GM06990 (cell line): ENCODE measurements around the gene C19orf81.
A peak's percentile ranks its signal among the peaks of the same experiment; 100 is the strongest.

ENCODE experiments used
- DNase-seq: peaks from one replicate; pipeline ENCODE4 v3.0.0-alpha.2; 2011; ENCODE audit not compliant: insufficient read length; ENCODE audit errors: extremely low read depth
- H3K27me3 ChIP-seq: replicated peaks from 2 replicates; pipeline ENCODE4 v1.6.0; 2011; ENCODE audit warnings: low read length; ENCODE audit not compliant: control insufficient read depth, insufficient read depth
- H3K36me3 ChIP-seq: 2 replicates; pipeline ENCODE4 v1.5.1; 2011; ENCODE audit warnings: low read length; ENCODE audit not compliant: control insufficient read depth, insufficient read depth
- H3K4me3 ChIP-seq: replicated peaks from 2 replicates; pipeline ENCODE4 v1.5.1; 2011; ENCODE audit warnings: low read depth, mild to moderate bottlenecking, control low read depth, low read length
- TF ChIP-seq, protein P1 (sequence below): IDR thresholded peaks from 2 replicates; pipeline ENCODE4 v1.5.1; 2011; ENCODE audit warnings: low read length, control low read depth, mild to moderate bottlenecking, inconsistent platforms; ENCODE audit not compliant: insufficient read depth, poor library complexity, severe bottlenecking

The C19orf81 gene

DNA sequence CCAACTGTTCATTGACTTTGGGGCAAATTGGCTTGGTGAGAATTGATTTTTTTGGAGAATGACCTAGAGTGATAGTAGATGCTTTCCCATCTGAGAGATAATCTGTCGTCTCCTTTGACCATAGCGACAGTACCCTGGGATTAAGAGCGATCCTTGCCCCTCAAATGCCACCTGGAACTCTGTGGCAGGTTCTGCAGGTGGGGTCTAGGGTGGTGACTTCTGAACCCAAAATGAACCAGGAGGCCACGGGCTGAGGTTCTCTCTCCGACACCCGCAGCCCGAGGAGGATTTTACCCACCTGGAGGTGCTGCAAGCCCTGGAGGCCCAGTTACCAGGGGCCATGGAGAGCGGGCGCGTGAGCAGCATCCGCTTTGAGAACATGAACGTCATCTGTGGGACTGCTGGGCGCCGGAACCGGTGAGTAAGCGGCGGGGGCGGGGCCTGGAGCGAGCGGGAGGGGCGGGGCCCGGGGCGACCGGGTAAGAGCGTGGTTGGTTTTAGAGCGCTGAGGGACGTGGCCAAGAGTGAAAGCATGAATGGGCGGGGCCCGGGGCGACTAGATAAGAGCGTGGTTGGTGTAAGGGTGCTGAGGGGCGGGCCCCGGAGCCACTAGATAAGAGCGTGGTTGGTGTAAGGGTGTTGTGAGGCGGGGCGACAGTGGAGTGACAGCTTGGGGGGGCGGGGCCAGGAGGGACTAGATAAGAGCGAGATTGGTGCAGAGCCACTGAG, 8.6 kb downstream of the C19orf81 start:
- TF ChIP-seq, protein P1, sequence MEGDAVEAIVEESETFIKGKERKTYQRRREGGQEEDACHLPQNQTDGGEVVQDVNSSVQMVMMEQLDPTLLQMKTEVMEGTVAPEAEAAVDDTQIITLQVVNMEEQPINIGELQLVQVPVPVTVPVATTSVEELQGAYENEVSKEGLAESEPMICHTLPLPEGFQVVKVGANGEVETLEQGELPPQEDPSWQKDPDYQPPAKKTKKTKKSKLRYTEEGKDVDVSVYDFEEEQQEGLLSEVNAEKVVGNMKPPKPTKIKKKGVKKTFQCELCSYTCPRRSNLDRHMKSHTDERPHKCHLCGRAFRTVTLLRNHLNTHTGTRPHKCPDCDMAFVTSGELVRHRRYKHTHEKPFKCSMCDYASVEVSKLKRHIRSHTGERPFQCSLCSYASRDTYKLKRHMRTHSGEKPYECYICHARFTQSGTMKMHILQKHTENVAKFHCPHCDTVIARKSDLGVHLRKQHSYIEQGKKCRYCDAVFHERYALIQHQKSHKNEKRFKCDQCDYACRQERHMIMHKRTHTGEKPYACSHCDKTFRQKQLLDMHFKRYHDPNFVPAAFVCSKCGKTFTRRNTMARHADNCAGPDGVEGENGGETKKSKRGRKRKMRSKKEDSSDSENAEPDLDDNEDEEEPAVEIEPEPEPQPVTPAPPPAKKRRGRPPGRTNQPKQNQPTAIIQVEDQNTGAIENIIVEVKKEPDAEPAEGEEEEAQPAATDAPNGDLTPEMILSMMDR = no peak
- DNase-seq = peak; percentile 86
- Histone ChIP-seq H3K36me3 (no peaks in the 10 kb centered on the region), H3K4me3 (no peak overlapping the region), H3K27me3 (peaks cover 2% of the 10 kb centered on the region)

GRCh38 chr19:50658441-50659317, 9.4 kb downstream of the C19orf81 start:
- peak; percentile 61 for DNase-seq
- TF ChIP-seq, protein P1 = no peak
- H3K4me3 ChIP-seq = peak overlapping the region; percentile 32

GRCh38 chr19:50659318-50660087, 10.3 kb downstream of the C19orf81 start:
- H3K4me3 ChIP-seq = no peak overlapping the region

More at GRCh38 chr19:50658441-50659317, 9.4 kb downstream of the C19orf81 start:
- H3K36me3 ChIP-seq = no peaks in the 10 kb centered on the region
- peaks cover 2% of the 10 kb centered on the region for H3K27me3 ChIP-seq

GRCh38 chr19:50660088-50660366, 10.8 kb downstream of the C19orf81 start:
- Histone ChIP-seq H3K4me3 (no peak overlapping the region), H3K27me3 (peaks cover 2% of the 10 kb centered on the region), H3K36me3 (no peaks in the 10 kb centered on the region)
- TF ChIP-seq, protein P1 = no peak
- DNase-seq = no peak

More at GRCh38 chr19:50659318-50660087, 10.3 kb downstream of the C19orf81 start:
- no peak for DNase-seq
- Histone ChIP-seq H3K36me3 (no peaks in the 10 kb centered on the region), H3K27me3 (peaks cover 2% of the 10 kb centered on the region)
- TF ChIP-seq, protein P1 = no peak

DNA sequence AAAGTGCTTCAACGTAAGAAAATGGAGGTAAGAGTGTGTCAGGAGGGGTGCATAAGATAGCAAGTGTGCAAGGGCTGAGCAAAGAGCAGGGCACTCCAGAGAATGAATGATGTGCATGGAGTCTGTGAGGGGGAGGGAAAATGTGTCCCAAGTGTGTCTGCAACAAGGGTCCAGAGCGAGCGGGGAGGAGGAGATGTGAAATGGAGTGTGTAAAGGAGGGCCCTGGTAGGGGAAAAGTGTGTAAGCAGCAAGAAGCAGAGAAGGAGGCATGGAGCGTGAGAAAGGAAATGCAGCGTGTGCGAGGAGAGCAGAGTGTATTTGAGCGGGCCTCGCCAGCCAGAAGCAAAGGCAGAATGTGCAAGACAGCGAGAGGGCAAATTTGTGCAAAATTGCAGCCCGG, 11.8 kb downstream of the C19orf81 start:
- Histone ChIP-seq H3K27me3 (peaks cover 2% of the 10 kb centered on the region), H3K36me3 (no peaks in the 10 kb centered on the region), H3K4me3 (no peak overlapping the region)
- TF ChIP-seq, protein P1 = no peak
- DNase-seq = no peak
